Effector CD4-positive, alpha-beta T cell (primary cell): Measurements from ENCODE around the gene PGBD5.
"Not testable (repeated sequence)": the region's sequence is repeated elsewhere in the genome, so short reads cannot be mapped to it uniquely, and the experiment has no call there.

Experiments used
- DNase-seq: peaks from one replicate; pipeline ENCODE4 v3.0.0-alpha.2; 2020

PGBD5 gene

GRCh38 chr1:230424391-230425251 lies 1.5 kb downstream of the PGBD5 start:
- DNase-seq = no peak

- no peak for DNase-seq
These were observed 2.2 kb downstream of the PGBD5 start for GRCh38 chr1:230423951-230424350.

- no peak for DNase-seq
These were observed 2.9 kb downstream of the PGBD5 start for GRCh38 chr1:230423261-230423660.

GRCh38 chr1:230422221-230422981 lies 3.7 kb downstream of the PGBD5 start:
- no peak for DNase-seq

- DNase-seq = no peak
These were observed 4.7 kb downstream of the PGBD5 start for GRCh38 chr1:230421481-230421880.

- not testable (repeated sequence) for DNase-seq
These were observed 5.8 kb downstream of the PGBD5 start for GRCh38 chr1:230420372-230420771.

- no peak for DNase-seq
These were observed 9.7 kb downstream of the PGBD5 start for GRCh38 chr1:230416430-230416829.

- no peak for DNase-seq
These were observed 10.6 kb downstream of the PGBD5 start for GRCh38 chr1:230415405-230416132.

GRCh38 chr1:230414694-230415093 lies 11.4 kb downstream of the PGBD5 start:
- no peak for DNase-seq

GRCh38 chr1:230414102-230414501 lies 12.0 kb downstream of the PGBD5 start:
- DNase-seq = no peak

- DNase-seq = no peak
These were observed 13.1 kb downstream of the PGBD5 start for GRCh38 chr1:230413061-230413460.

GRCh38 chr1:230408971-230409370 lies 17.2 kb downstream of the PGBD5 start:
- no peak for DNase-seq

- no peak for DNase-seq
These were observed 18.8 kb downstream of the PGBD5 start for GRCh38 chr1:230407351-230407750.

GRCh38 chr1:230406727-230407126 lies 19.4 kb downstream of the PGBD5 start:
- DNase-seq = not testable (repeated sequence)

GRCh38 chr1:230403442-230403841 lies 22.7 kb downstream of the PGBD5 start:
- DNase-seq = no peak

GRCh38 chr1:230401763-230402294 lies 24.3 kb downstream of the PGBD5 start:
- DNase-seq = no peak

- DNase-seq = no peak
These were observed 25.0 kb downstream of the PGBD5 start for GRCh38 chr1:230401101-230401500.

- no peak for DNase-seq
These were observed 26.2 kb downstream of the PGBD5 start for GRCh38 chr1:230400007-230400344.

GRCh38 chr1:230399321-230400006 lies 26.7 kb downstream of the PGBD5 start:
- no peak for DNase-seq

- DNase-seq = no peak
These were observed 27.3 kb downstream of the PGBD5 start for GRCh38 chr1:230398856-230399255.

- no peak for DNase-seq
These were observed 29.2 kb downstream of the PGBD5 start for GRCh38 chr1:230396966-230397365.

- no peak for DNase-seq
These were observed 30.2 kb downstream of the PGBD5 start for GRCh38 chr1:230395932-230396331.

- no peak for DNase-seq
These were observed 31.4 kb downstream of the PGBD5 start for GRCh38 chr1:230394741-230395140.
